Testis (tissue), 3 donors: ENCODE data around the gene CARMIL3. TPM values are rescaled to one million over a fixed set of nuclear protein-coding genes. Genes with fewer than 3 reads are reported as not detected.

Source experiments
- DNase-seq: peaks from one replicate; pipeline ENCODE4 v3.0.0-alpha.2; 2019
- H3K27ac ChIP-seq, 2 donors: fragments of 200-600 bp; sonication (generic); one replicate each; pipeline ENCODE4 v1.5.1; 2019
- H3K27me3 ChIP-seq: fragments of 200-600 bp; sonication (generic); one replicate; pipeline ENCODE4 v1.5.1; 2019
- H3K36me3 ChIP-seq: fragments of 200-600 bp; sonication (generic); one replicate; pipeline ENCODE4 v1.5.1; 2017; ENCODE audit warnings: low read depth; ENCODE audit errors: missing control alignments
- H3K4me1 ChIP-seq: fragments of 200-600 bp; sonication (generic); one replicate; pipeline ENCODE4 v1.5.1; 2019
- H3K4me3 ChIP-seq, 2 donors: fragments of 200-600 bp; sonication (generic); one replicate each; pipeline ENCODE4 v1.5.1; 2017 to 2019
- H3K9me3 ChIP-seq: fragments of 200-600 bp; sonication (generic); one replicate; pipeline ENCODE4 v1.5.1; 2017
- POLR2A ChIP-seq: fragments of 450-650 bp; IDR thresholded peaks from one replicate; pipeline ENCODE4 v1.6.1; 2017; ENCODE audit warnings: antibody characterized with exemption, mild to moderate bottlenecking, moderate library complexity
- WGBS, 2 donors: methylation state at CpG; one replicate each; pipeline ENCODE4 v1.1.5; 2018; 5-methylcytosine and 5-hydroxymethylcytosine counted together
- intact Hi-C: fragments of 100-400 bp; cut with DNase I; formaldehyde crosslinking; loops from one replicate; pipeline ENCODE4 v1.15.1; 2023; ENCODE audit warnings: low total_unique reads
- polyA plus RNA-seq: library from polyadenylated mRNA; stranded (reverse); fragments of 350-450 nt; fragmentation: Illumina TruSeq; extraction: RNeasy Lipid Tissue Mini Kit (QIAGEN cat#74804); gene quantifications from one replicate; pipeline ENCODE4 v1.2.3, GENCODE V29; 2014; ENCODE audit warnings: low read depth, low replicate concordance; ENCODE audit not compliant: insufficient read depth
- total RNA-seq, 2 donors: library from RNA; depleted of rRNA; stranded (reverse); fragments of >200 nt; gene quantifications; one replicate each; pipeline ENCODE4 v1.2.3, GENCODE V29; 2016
- TF ChIP-seq, protein P1 (sequence below), 3 experiments: fragments of 450-650 bp in 2 of 3; fragments of 200-600 bp in 1 of 3; sonication (generic) in 1 of 3; IDR thresholded peaks; one replicate each; pipeline ENCODE4 v1.5.1; 2016 to 2019; ENCODE audit warnings: antibody characterized with exemption in 3 of 3, mild to moderate bottlenecking in 2 of 3, moderate library complexity in 1 of 3

CARMIL3 gene
- total and polyA plus RNA-seq, 3 donors from 2014 or later, result 6.8 to 8.6 (median 7.7) TPM

DNA sequence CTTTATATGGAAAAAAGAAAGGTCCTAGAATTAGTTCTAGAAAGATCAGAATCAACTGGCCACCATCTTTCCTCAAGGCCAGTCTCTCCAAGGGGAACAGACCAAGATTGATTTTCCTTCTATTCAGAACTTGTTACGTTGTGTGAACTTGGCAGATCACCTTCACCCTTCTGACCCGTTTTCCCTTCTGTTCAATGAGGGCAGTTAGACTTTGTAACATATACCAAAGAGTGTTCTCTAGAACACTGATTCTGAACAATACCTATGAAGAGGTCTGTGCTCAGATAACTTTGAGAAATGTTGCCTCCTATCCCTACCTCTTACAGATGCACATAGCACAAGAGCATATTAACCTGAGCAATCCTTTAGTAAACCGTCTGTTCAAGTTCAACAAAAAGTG is 31.7 kb downstream of the CARMIL3 start:
- Histone ChIP-seq H3K4me3 (no peak overlapping the region), H3K4me1 (peaks cover 4% of the 10 kb centered on the region), H3K27me3 (no peaks in the 10 kb centered on the region), H3K27ac (no peak overlapping the region), H3K36me3 (no peaks in the 10 kb centered on the region), H3K9me3 (no peaks in the 10 kb centered on the region)
- TF ChIP-seq POLR2A, result no peak
- TF ChIP-seq, protein P1, sequence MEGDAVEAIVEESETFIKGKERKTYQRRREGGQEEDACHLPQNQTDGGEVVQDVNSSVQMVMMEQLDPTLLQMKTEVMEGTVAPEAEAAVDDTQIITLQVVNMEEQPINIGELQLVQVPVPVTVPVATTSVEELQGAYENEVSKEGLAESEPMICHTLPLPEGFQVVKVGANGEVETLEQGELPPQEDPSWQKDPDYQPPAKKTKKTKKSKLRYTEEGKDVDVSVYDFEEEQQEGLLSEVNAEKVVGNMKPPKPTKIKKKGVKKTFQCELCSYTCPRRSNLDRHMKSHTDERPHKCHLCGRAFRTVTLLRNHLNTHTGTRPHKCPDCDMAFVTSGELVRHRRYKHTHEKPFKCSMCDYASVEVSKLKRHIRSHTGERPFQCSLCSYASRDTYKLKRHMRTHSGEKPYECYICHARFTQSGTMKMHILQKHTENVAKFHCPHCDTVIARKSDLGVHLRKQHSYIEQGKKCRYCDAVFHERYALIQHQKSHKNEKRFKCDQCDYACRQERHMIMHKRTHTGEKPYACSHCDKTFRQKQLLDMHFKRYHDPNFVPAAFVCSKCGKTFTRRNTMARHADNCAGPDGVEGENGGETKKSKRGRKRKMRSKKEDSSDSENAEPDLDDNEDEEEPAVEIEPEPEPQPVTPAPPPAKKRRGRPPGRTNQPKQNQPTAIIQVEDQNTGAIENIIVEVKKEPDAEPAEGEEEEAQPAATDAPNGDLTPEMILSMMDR (IDR thresholded peaks at IDR 0.05), result no peak
- WGBS, 2 donors, result 68 to 77% methylated on average over 3 of the region's 3 CpGs
- intact Hi-C loops, result no loop called here
- no peak for DNase-seq

DNA sequence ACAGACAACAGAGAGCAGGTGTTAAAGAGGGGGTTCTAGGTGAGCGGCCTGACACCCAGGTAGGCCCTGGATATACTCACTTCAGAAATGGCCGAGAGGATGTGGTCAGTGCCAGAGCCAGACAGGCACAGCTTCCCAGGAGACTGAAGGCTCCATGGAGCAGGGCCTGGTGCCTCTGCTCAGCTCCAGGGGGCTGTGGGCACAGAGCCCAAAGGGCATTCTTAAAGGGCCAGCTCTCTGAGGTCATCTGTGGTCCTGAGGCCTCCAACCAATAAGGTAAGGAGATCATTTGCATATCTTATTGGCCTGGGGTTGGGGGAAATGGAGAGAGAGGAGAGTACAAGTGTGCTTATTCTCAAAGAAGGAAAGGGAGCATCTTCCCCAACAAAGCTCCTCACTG is 32.6 kb downstream of the CARMIL3 start:
- no peak for DNase-seq
- H3K4me3 ChIP-seq, result no peak overlapping the region
- H3K9me3 ChIP-seq, result no peaks in the 10 kb centered on the region
- 92 to 95% methylated on average over 2 of the region's 2 CpGs for WGBS, 2 donors
- H3K27me3 ChIP-seq, result no peaks in the 10 kb centered on the region
- no peak overlapping the region for H3K27ac ChIP-seq
- no peak for TF ChIP-seq POLR2A
- TF ChIP-seq, protein P1 (IDR thresholded peaks at IDR 0.05), result no peak
- H3K4me1 ChIP-seq, result peaks cover 4% of the 10 kb centered on the region
- intact Hi-C loops, result no loop called here
- no peaks in the 10 kb centered on the region for H3K36me3 ChIP-seq

- 91% methylated on average over 3 of the region's 3 CpGs for WGBS, 2 donors
- intact Hi-C loops, result no loop called here
- no peak for DNase-seq
- Histone ChIP-seq H3K36me3 (no peaks in the 10 kb centered on the region), H3K27me3 (no peaks in the 10 kb centered on the region), H3K4me1 (peaks cover 4% of the 10 kb centered on the region), H3K9me3 (no peaks in the 10 kb centered on the region), H3K4me3 (no peak overlapping the region), H3K27ac (no peak overlapping the region)
- no peak for TF ChIP-seq POLR2A
- TF ChIP-seq, protein P1 (IDR thresholded peaks at IDR 0.05), result no peak
These were observed 33.4 kb downstream of the CARMIL3 start for GRCh38 chr14:24085215-24085614.

- TF ChIP-seq, protein P1 (IDR thresholded peaks at IDR 0.05), result no peak
- TF ChIP-seq POLR2A, result no peak
- DNase-seq, result no peak
- WGBS, 2 donors, result 81 to 83% methylated on average over 3 of the region's 3 CpGs
- Histone ChIP-seq H3K36me3 (no peaks in the 10 kb centered on the region), H3K27ac (no peak overlapping the region), H3K27me3 (no peaks in the 10 kb centered on the region), H3K4me3 (no peak overlapping the region), H3K4me1 (no peaks in the 10 kb centered on the region), H3K9me3 (no peaks in the 10 kb centered on the region)
- intact Hi-C loops, result no loop called here
These were observed 34.6 kb downstream of the CARMIL3 start for GRCh38 chr14:24086193-24086955.

DNA sequence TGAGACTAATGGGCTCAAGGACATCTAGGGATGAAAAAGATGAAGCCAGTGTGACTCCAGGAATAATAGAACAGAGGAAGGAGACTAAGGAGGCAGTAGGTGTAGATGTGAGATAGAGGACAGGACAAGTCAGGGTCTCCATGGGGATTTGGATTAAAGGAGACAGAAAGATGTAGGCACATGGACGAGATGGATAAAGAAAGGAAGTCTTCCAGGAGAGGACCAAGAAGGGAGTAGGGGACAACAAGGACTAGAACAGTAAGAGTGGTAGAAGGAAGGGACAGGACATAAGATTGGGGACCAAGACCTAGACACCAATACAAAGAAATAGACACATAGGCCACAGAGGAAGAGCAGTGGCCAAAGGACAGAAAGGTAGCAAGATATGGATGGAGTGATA is 35.2 kb downstream of the CARMIL3 start:
- no peaks in the 10 kb centered on the region for H3K27me3 ChIP-seq
- 94 to 96% methylated on average over 1 of the region's 1 CpG for WGBS, 2 donors
- H3K9me3 ChIP-seq, result no peaks in the 10 kb centered on the region
- no peak overlapping the region for H3K4me3 ChIP-seq
- H3K4me1 ChIP-seq, result no peaks in the 10 kb centered on the region
- no peak overlapping the region for H3K27ac ChIP-seq
- intact Hi-C loops, result no loop called here
- TF ChIP-seq, protein P1 (IDR thresholded peaks at IDR 0.05), result no peak
- TF ChIP-seq POLR2A, result no peak
- H3K36me3 ChIP-seq, result no peaks in the 10 kb centered on the region
- DNase-seq, result no peak
